ENCODE measurements around the gene PYGB.

DNA sequence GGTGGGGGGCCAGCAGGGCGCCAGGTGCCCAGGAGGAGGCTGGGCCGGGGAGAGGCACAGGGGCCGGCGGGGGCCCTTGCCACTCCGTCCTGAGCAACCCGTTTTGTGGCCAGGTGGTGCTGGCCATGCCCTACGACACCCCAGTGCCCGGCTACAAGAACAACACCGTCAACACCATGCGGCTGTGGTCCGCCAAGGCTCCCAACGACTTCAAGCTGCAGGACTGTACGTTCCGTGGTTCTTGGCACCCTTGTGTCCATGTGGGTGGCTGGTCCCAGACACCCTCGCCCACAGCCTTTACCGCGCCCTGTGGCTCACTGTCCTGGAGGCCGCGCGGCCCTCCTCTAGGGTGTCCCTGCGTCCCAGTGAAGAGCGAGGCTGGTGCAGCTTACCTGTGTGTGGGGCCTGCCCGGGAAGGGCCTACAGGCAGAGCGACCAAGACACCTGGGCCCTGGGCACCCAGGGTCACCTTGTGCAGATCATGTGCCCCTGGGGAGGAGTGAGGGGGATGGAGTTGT is 28.7 kb downstream of the PYGB start:
- TF ChIP-seq POLR2AphosphoS5 (IDR thresholded peaks at IDR 0.05) (no peak), POLR2A (IDR thresholded peaks at IDR 0.05) (no peak)
- TF ChIP-seq, protein P1, sequence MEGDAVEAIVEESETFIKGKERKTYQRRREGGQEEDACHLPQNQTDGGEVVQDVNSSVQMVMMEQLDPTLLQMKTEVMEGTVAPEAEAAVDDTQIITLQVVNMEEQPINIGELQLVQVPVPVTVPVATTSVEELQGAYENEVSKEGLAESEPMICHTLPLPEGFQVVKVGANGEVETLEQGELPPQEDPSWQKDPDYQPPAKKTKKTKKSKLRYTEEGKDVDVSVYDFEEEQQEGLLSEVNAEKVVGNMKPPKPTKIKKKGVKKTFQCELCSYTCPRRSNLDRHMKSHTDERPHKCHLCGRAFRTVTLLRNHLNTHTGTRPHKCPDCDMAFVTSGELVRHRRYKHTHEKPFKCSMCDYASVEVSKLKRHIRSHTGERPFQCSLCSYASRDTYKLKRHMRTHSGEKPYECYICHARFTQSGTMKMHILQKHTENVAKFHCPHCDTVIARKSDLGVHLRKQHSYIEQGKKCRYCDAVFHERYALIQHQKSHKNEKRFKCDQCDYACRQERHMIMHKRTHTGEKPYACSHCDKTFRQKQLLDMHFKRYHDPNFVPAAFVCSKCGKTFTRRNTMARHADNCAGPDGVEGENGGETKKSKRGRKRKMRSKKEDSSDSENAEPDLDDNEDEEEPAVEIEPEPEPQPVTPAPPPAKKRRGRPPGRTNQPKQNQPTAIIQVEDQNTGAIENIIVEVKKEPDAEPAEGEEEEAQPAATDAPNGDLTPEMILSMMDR (IDR thresholded peaks at IDR 0.05) = no peak

All from prostate gland (tissue), 2 donors.